ENCODE data around the gene AMY2A. TPM values are rescaled to one million over a fixed set of nuclear protein-coding genes. Genes with fewer than 3 reads are reported as not detected.

AMY2A gene
- total and polyA plus RNA-seq, 2 donors (not counting 1 experiment from before 2014, with no cell fraction given), result not detected

DNA sequence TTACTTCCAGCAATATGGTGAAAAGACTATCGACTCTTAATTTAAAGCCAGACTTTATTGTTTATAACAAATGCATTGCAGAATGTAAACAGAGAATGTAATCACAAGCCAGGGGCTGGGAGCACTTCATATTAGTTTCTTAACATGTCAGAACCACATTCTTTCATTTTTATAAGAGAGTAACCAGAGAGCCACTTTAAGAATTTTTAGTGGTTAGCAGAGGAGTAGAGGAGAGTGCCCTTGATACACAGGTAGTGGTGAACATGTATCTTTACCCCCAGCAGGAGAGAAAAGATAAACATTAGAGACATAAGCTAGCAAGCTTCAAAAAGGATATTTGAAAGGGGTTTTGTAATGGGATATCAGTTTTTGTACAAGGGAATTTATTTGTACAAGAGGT is 34.8 kb upstream of the AMY2A start:
- TF ChIP-seq, protein P1, sequence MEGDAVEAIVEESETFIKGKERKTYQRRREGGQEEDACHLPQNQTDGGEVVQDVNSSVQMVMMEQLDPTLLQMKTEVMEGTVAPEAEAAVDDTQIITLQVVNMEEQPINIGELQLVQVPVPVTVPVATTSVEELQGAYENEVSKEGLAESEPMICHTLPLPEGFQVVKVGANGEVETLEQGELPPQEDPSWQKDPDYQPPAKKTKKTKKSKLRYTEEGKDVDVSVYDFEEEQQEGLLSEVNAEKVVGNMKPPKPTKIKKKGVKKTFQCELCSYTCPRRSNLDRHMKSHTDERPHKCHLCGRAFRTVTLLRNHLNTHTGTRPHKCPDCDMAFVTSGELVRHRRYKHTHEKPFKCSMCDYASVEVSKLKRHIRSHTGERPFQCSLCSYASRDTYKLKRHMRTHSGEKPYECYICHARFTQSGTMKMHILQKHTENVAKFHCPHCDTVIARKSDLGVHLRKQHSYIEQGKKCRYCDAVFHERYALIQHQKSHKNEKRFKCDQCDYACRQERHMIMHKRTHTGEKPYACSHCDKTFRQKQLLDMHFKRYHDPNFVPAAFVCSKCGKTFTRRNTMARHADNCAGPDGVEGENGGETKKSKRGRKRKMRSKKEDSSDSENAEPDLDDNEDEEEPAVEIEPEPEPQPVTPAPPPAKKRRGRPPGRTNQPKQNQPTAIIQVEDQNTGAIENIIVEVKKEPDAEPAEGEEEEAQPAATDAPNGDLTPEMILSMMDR (IDR thresholded peaks at IDR 0.05), result no peak
- no peak for TF ChIP-seq EZH2 (IDR thresholded peaks at IDR 0.05; ENCODE audit: borderline replicate concordance, insufficient read depth, low read depth, low read length, poor library complexity, severe bottlenecking)
- H3K27ac Mint-ChIP-seq, result no peak overlapping the region
- no peak overlapping the region for H3K4me3 Mint-ChIP-seq
- H3K4me1 ChIP-seq (ENCODE audit: control insufficient read depth in 2 of 2, insufficient read depth in 2 of 2, low read length in 2 of 2), result no peaks in the 10 kb centered on the region
- ChIA-PET CTCF (no interaction called here), POLR2A (no interaction called here)
- H3K36me3 ChIP-seq (replicated peaks in 1 of 2; ENCODE audit: control extremely low read depth in 1 of 2, control insufficient read depth in 1 of 2, extremely low read depth in 1 of 2, insufficient read depth in 2 of 2, low read length in 1 of 2), result peaks cover 1 to 2% of the 10 kb centered on the region in 2 experiments
- ATAC-seq (ENCODE audit: low read depth) (no peak), DNase-seq (no peak)
- no peak overlapping the region for H3K9ac ChIP-seq (ENCODE audit: low read length)
- no peak overlapping the region for H3K4me3 ChIP-seq (ENCODE audit: control extremely low read depth in 1 of 5, extremely low read depth in 1 of 5, insufficient read depth in 1 of 5, low read depth in 2 of 5, low read length in 4 of 5)
- no peaks in the 10 kb centered on the region for H3K79me2 ChIP-seq (ENCODE audit: control insufficient read depth, insufficient read depth, low read length)
- H2AFZ ChIP-seq (ENCODE audit: insufficient read depth, low read depth, low read length, poor library complexity, severe bottlenecking), result no peak overlapping the region
- no peaks in the 10 kb centered on the region for H3K27me3 ChIP-seq (replicated peaks in 1 of 4; ENCODE audit: control extremely low read depth in 1 of 4, control insufficient read depth in 3 of 4, insufficient read depth in 4 of 4, low read length in 3 of 4)
- no peaks in the 10 kb centered on the region for H3K27me3 Mint-ChIP-seq
- no peaks in the 10 kb centered on the region for H3K4me1 Mint-ChIP-seq
- no peak overlapping the region for H3K4me2 ChIP-seq (replicated peaks; ENCODE audit: low read depth, low read length, poor library complexity, severe bottlenecking)
- no peaks in the 10 kb centered on the region for H4K20me1 ChIP-seq (ENCODE audit: control insufficient read depth, insufficient read depth, low read length, poor library complexity, severe bottlenecking)
- H3K9me3 Mint-ChIP-seq (ENCODE audit: insufficient read depth), result peaks cover 4% of the 10 kb centered on the region
- intact Hi-C loops (cut with micrococcal nuclease), result no loop called here
- H3K27ac ChIP-seq (ENCODE audit: low read length in 2 of 2), result no peak overlapping the region
- WGBS (ENCODE audit: insufficient coverage), result no CpG with 5 or more reads among the region's 1 CpG
- no peaks in the 10 kb centered on the region for H3K9me3 ChIP-seq (ENCODE audit: control extremely low read depth in 1 of 3, control insufficient read depth in 2 of 3, insufficient read depth in 1 of 3, low read length in 2 of 3)

DNA sequence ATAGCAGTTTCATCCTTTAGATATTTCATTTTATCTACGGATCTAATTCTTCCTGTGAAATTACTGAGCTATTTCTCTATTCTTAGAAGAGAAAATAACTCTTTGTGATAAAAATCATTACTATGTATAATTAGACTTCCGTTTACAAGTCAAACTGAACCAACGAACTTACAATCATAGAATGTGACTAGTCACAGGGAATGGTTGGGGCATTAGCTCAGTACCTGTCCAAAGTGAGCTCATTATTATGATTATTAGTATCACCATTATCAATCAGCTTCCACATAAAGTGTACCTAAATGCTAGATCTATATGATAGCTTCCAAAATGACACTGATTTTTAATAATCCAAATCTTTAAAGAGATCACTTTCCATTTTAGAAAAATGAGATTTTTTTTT is 33.3 kb upstream of the AMY2A start:
- H4K20me1 ChIP-seq (ENCODE audit: control insufficient read depth, insufficient read depth, low read length, poor library complexity, severe bottlenecking), result no peaks in the 10 kb centered on the region
- no CpG with 5 or more reads among the region's 3 CpGs for WGBS (ENCODE audit: insufficient coverage)
- no peak for DNase-seq
- no peak overlapping the region for H3K9ac ChIP-seq (ENCODE audit: low read length)
- no peaks in the 10 kb centered on the region for H3K79me2 ChIP-seq (ENCODE audit: control insufficient read depth, insufficient read depth, low read length)
- POLR2A ChIA-PET, result no interaction called here
- CTCF ChIA-PET, result no interaction called here
- TF ChIP-seq EZH2 (IDR thresholded peaks at IDR 0.05; ENCODE audit: borderline replicate concordance, insufficient read depth, low read depth, low read length, poor library complexity, severe bottlenecking), result no peak
- TF ChIP-seq, protein P1 (IDR thresholded peaks at IDR 0.05), result no peak
- no peak overlapping the region for H3K4me3 ChIP-seq (ENCODE audit: control extremely low read depth in 1 of 5, extremely low read depth in 1 of 5, insufficient read depth in 1 of 5, low read depth in 2 of 5, low read length in 4 of 5)
- peaks cover 5% of the 10 kb centered on the region for H3K9me3 Mint-ChIP-seq (ENCODE audit: insufficient read depth)
- H3K27me3 Mint-ChIP-seq, result no peaks in the 10 kb centered on the region
- no peaks in the 10 kb centered on the region for H3K4me1 Mint-ChIP-seq
- H3K9me3 ChIP-seq (ENCODE audit: control extremely low read depth in 1 of 3, control insufficient read depth in 2 of 3, insufficient read depth in 1 of 3, low read length in 2 of 3), result peaks cover 0 to 8% (median 6%) of the 10 kb centered on the region in 3 donors
- H3K27ac ChIP-seq (ENCODE audit: low read length in 2 of 2), result no peak overlapping the region
- ATAC-seq (ENCODE audit: low read depth), result no peak
- no peak overlapping the region for H3K4me3 Mint-ChIP-seq
- no peak overlapping the region for H3K27ac Mint-ChIP-seq
- no peaks in the 10 kb centered on the region for H3K27me3 ChIP-seq (replicated peaks in 1 of 4; ENCODE audit: control extremely low read depth in 1 of 4, control insufficient read depth in 3 of 4, insufficient read depth in 4 of 4, low read length in 3 of 4)
- H3K4me2 ChIP-seq (replicated peaks; ENCODE audit: low read depth, low read length, poor library complexity, severe bottlenecking), result no peak overlapping the region
- intact Hi-C loops (cut with micrococcal nuclease), result no loop called here
- no peak overlapping the region for H2AFZ ChIP-seq (ENCODE audit: insufficient read depth, low read depth, low read length, poor library complexity, severe bottlenecking)
- no peaks in the 10 kb centered on the region for H3K4me1 ChIP-seq (ENCODE audit: control insufficient read depth in 2 of 2, insufficient read depth in 2 of 2, low read length in 2 of 2)
- H3K36me3 ChIP-seq (replicated peaks in 1 of 2; ENCODE audit: control extremely low read depth in 1 of 2, control insufficient read depth in 1 of 2, extremely low read depth in 1 of 2, insufficient read depth in 2 of 2, low read length in 1 of 2), result peaks cover 0 to 1% of the 10 kb centered on the region in 2 experiments
